Mesothelial cell of epicardium (in vitro differentiated cells): ENCODE results near the gene NR5A2. TPM values are rescaled to one million over a fixed set of nuclear protein-coding genes. Genes with fewer than 3 reads are reported as not detected.
"Not testable (repeated sequence)": the region's sequence is repeated elsewhere in the genome, so short reads cannot be mapped to it uniquely, and the experiment has no call there.

Source experiments
- DNase-seq, 2 experiments: peaks; one replicate each; pipeline ENCODE4 v3.0.0; 2021; ENCODE audit warnings: low spot score in 2 of 2; ENCODE audit not compliant: unreplicated experiment in 2 of 2
- H3K27ac Mint-ChIP-seq: 2 replicates; pipeline ENCODE4 v1.8.0; 2021; ENCODE audit warnings: mixed read lengths
- H3K27me3 Mint-ChIP-seq: 2 replicates; pipeline ENCODE4 v1.8.0; 2021; ENCODE audit warnings: low read depth, mixed read lengths
- H3K36me3 Mint-ChIP-seq: 2 replicates; pipeline ENCODE4 v1.8.0; 2021; ENCODE audit warnings: mixed read lengths
- H3K4me1 Mint-ChIP-seq: 2 replicates; pipeline ENCODE4 v1.8.0; 2021; ENCODE audit warnings: mixed read lengths
- H3K4me3 Mint-ChIP-seq: 2 replicates; pipeline ENCODE4 v1.8.0; 2021; ENCODE audit warnings: mild to moderate bottlenecking, moderate library complexity, mixed read lengths
- H3K9me3 Mint-ChIP-seq: 2 replicates; pipeline ENCODE4 v1.8.0; 2021; ENCODE audit warnings: mixed read lengths
- CTCF ChIP-seq: fragments of 200-600 bp; sonication (generic); IDR thresholded peaks from one replicate; pipeline ENCODE4 v1.5.0; 2021; ENCODE audit warnings: antibody characterized with exemption; ENCODE audit not compliant: unreplicated experiment
- total RNA-seq: library from RNA; stranded (reverse); gene quantifications from 3 replicates; pipeline ENCODE4 v1.2.1, GENCODE V29; 2021

The NR5A2 gene
- total RNA-seq, 1 donor from 2014 or later, result 0.38 TPM

- H3K27ac Mint-ChIP-seq, result no peak overlapping the region
- TF ChIP-seq CTCF, result no peak
- no peaks in the 10 kb centered on the region for H3K27me3 Mint-ChIP-seq
- no peaks in the 10 kb centered on the region for H3K36me3 Mint-ChIP-seq
- no peaks in the 10 kb centered on the region for H3K4me1 Mint-ChIP-seq
- DNase-seq, result no peak
- H3K9me3 Mint-ChIP-seq, result no peaks in the 10 kb centered on the region
- no peak overlapping the region for H3K4me3 Mint-ChIP-seq
Measured at GRCh38 chr1:200179781-200180160, 152.3 kb downstream of the NR5A2 start.

DNA sequence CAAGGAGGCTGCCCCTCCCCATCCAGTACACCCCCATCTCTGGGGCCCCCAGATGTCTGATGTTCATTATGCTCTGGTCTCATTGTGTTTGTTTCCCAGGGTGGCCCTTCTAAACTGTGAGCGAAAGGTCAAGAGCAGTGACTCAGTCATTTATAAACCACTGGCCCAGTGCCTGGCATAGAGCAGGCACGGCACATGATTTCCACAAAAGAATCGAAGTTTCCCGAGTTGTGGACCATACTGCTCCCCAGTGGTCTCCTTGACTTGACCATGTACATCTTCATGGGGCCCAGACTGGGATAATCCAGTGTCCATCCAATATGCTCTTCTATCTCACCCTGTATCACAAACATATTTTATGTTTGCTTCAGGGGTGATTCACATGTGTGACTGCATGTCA, 153.3 kb downstream of the NR5A2 start:
- DNase-seq, result no peak
- Mint-ChIP-seq H3K27ac (no peak overlapping the region), H3K4me3 (no peak overlapping the region), H3K4me1 (no peaks in the 10 kb centered on the region), H3K9me3 (peaks cover 4% of the 10 kb centered on the region), H3K27me3 (no peaks in the 10 kb centered on the region), H3K36me3 (no peaks in the 10 kb centered on the region)
- no peak for TF ChIP-seq CTCF

- Mint-ChIP-seq H3K4me1 (no peaks in the 10 kb centered on the region), H3K36me3 (no peaks in the 10 kb centered on the region)
Measured at GRCh38 chr1:200181861-200182260, 154.4 kb downstream of the NR5A2 start.

GRCh38 chr1:200182701-200183100, 155.2 kb downstream of the NR5A2 start:
- TF ChIP-seq CTCF, result no peak
- Mint-ChIP-seq H3K4me1 (no peaks in the 10 kb centered on the region), H3K4me3 (no peak overlapping the region), H3K27ac (no peak overlapping the region), H3K27me3 (no peaks in the 10 kb centered on the region), H3K9me3 (peaks cover 17% of the 10 kb centered on the region), H3K36me3 (no peaks in the 10 kb centered on the region)
- no peak for DNase-seq

More at GRCh38 chr1:200181861-200182260, 154.4 kb downstream of the NR5A2 start:
- Mint-ChIP-seq H3K4me3 (no peak overlapping the region), H3K9me3 (peaks cover 13% of the 10 kb centered on the region), H3K27me3 (no peaks in the 10 kb centered on the region), H3K27ac (no peak overlapping the region)
- TF ChIP-seq CTCF, result no peak
- no peak for DNase-seq

- H3K27ac Mint-ChIP-seq, result no peak overlapping the region
- H3K4me1 Mint-ChIP-seq, result no peaks in the 10 kb centered on the region
- H3K9me3 Mint-ChIP-seq, result peaks cover 21% of the 10 kb centered on the region
- H3K36me3 Mint-ChIP-seq, result no peaks in the 10 kb centered on the region
- no peak for TF ChIP-seq CTCF
- no peak for DNase-seq
- peaks cover 4% of the 10 kb centered on the region for H3K27me3 Mint-ChIP-seq
- H3K4me3 Mint-ChIP-seq, result no peak overlapping the region
Measured at GRCh38 chr1:200183637-200184036, 156.1 kb downstream of the NR5A2 start.

- no peak overlapping the region for H3K4me3 Mint-ChIP-seq
- H3K27ac Mint-ChIP-seq, result no peak overlapping the region
- peaks cover 21% of the 10 kb centered on the region for H3K9me3 Mint-ChIP-seq
- no peaks in the 10 kb centered on the region for H3K4me1 Mint-ChIP-seq
- peaks cover 4% of the 10 kb centered on the region for H3K27me3 Mint-ChIP-seq
- no peak for TF ChIP-seq CTCF
- DNase-seq, result no peak
- no peaks in the 10 kb centered on the region for H3K36me3 Mint-ChIP-seq
Measured at GRCh38 chr1:200184196-200184595, 156.7 kb downstream of the NR5A2 start.

DNA sequence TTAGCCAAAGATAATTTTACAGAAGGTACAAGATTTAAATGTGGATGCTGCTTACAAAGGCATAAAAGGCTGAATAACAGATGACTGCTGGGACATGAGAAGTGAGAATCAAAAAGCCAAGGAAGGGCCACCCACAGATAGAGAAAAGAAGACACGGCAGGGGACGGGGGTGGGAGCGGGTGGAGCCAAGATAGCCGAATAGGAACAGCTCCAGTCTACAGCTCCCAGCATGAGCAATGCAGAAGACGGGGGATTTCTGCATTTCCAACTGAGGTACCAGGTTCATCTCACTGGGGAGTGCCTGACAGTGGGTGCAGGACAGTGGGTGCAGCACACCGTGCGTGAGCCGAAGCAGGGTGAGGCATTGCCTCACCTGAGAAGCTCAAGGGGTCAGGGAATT, 157.7 kb downstream of the NR5A2 start:
- not testable (repeated sequence) for H3K36me3 Mint-ChIP-seq

GRCh38 chr1:200187332-200187731, 159.8 kb downstream of the NR5A2 start:
- not testable (repeated sequence) for H3K36me3 Mint-ChIP-seq, H3K27ac Mint-ChIP-seq, H3K27me3 Mint-ChIP-seq, DNase-seq, H3K4me3 Mint-ChIP-seq, H3K4me1 Mint-ChIP-seq
- H3K9me3 Mint-ChIP-seq, result peaks cover 25% of the 10 kb centered on the region

More for the DNA sequence above, 157.7 kb downstream of the NR5A2 start:
- H3K4me3 Mint-ChIP-seq, H3K27me3 Mint-ChIP-seq, H3K4me1 Mint-ChIP-seq, DNase-seq, H3K27ac Mint-ChIP-seq: not testable (repeated sequence)
- peaks cover 21% of the 10 kb centered on the region for H3K9me3 Mint-ChIP-seq
